Heart right ventricle (tissue), 16 donors: Measurements from ENCODE around the gene HLA-A. TPM values are rescaled to one million over a fixed set of nuclear protein-coding genes. Genes with fewer than 3 reads are reported as not detected.

Source experiments
- ATAC-seq, 8 donors: fragments of 200-7000 bp; cut with Tn5 transposase; one replicate each; pipeline ENCODE4 v1.9.1; 2020; ENCODE audit warnings: mild to moderate bottlenecking in 8 of 8, moderate library complexity in 8 of 8, moderate number of reproducible peaks in 1 of 8
- DNase-seq, 2 donors: peaks; one replicate each; pipeline ENCODE4 v3.0.0-alpha.2; 2020
- H3K27ac ChIP-seq, 10 donors: fragments of 200-600 bp; sonication (generic) in 2 of 10; one replicate each; pipeline versions ENCODE4 v1.5.0 to v1.8.0; 2020 to 2022; ENCODE audit warnings: mild to moderate bottlenecking in 3 of 10
- H3K27me3 ChIP-seq, 7 donors: fragments of 200-600 bp; one replicate each; pipeline ENCODE4 v1.8.0; 2021 to 2022; ENCODE audit warnings: mild to moderate bottlenecking in 2 of 7
- H3K36me3 ChIP-seq, 9 donors: fragments of 200-600 bp; sonication (generic) in 1 of 9; one replicate each; pipeline versions ENCODE4 v1.5.0 to v1.8.0; 2020 to 2022; ENCODE audit warnings: mild to moderate bottlenecking in 2 of 9
- H3K4me1 ChIP-seq, 9 donors: fragments of 200-600 bp; sonication (generic) in 1 of 9; one replicate each; pipeline versions ENCODE4 v1.5.0 to v1.8.0; 2020 to 2022; ENCODE audit warnings: mild to moderate bottlenecking in 4 of 9
- H3K4me3 ChIP-seq, 10 donors: fragments of 200-600 bp; sonication (generic) in 2 of 10; one replicate each; pipeline versions ENCODE4 v1.5.0 to v1.8.0; 2020 to 2022; ENCODE audit warnings: mild to moderate bottlenecking in 7 of 10, moderate library complexity in 2 of 10
- H3K9me3 ChIP-seq, 11 donors: fragments of 200-600 bp in 10 of 11; sonication (generic) in 2 of 11; one replicate each; pipeline versions ENCODE4 v1.5.0 to v1.8.0; 2013 to 2022; ENCODE audit warnings: mild to moderate bottlenecking in 2 of 11, control low read depth in 1 of 11, moderate library complexity in 1 of 11
- WGBS, 2 donors: extraction: QIAGEN DNeasy Blood & Tissue Kit; methylation state at CpG; one replicate each; pipeline ENCODE4 v1.1.7; 2013; ENCODE audit warnings: inconsistent platforms in 1 of 2; 5-methylcytosine and 5-hydroxymethylcytosine counted together
- intact Hi-C, 10 donors: fragments of 100-400 bp; cut with DNase I; formaldehyde crosslinking; loops; one replicate each; pipeline versions ENCODE4 v1.11.1 to v1.14.2; 2022
- polyA plus RNA-seq, 2 donors: library from polyadenylated mRNA; stranded (reverse); fragments of 200-250 nt; gene quantifications; one replicate each; pipeline ENCODE4 v1.2.3, GENCODE V29; 2013
- total RNA-seq, 10 donors: library from RNA; stranded (reverse); fragmentation: NEBNext Ultra II Directional in 3 of 10; extraction: Animal tissue kit (Norgen Biotek cat#: 25700) in 3 of 10; gene quantifications; one replicate each; pipeline versions ENCODE4 v1.2.1 to v1.2.4, GENCODE V29; 2021 to 2023
- TF ChIP-seq, protein P1 (sequence below), 9 donors: fragments of 200-600 bp; sonication (generic) in 2 of 9; IDR thresholded peaks; one replicate each; pipeline versions ENCODE4 v1.5.0 to v1.8.0; 2021 to 2022; ENCODE audit warnings: antibody characterized with exemption in 9 of 9, mild to moderate bottlenecking in 5 of 9, moderate library complexity in 1 of 9
- donor health status: Arrhythmogenic right ventricular cardiomyopathy.
- donor health status: ischemic (EF 13 %, LVEDD 7.1; RV severe dilation, severe dysfunction).
- donor health status: healthy with polysubstance abuse.
- donor health status: DM: no; HTN: yes; CAD: no.
- donor health status: DM: no; HTN: no; CAD: no.
- donor health status: ischemic (EF 25% LVEDD 6.9; RV normal size, moderate dysfunction).
- donor health status: ischemic (EF 25% LVEDD 5.7; RV mildly dilated, moderate dysfunction).
- donor health status: healthy.
- donor health status: DM: yes; HTN: yes; CAD: no.
- donor health status: Ischemic cardiomyopathy.
- donor health status: ischemic (EF 35%, LVEDD 5.7; RV mildly dilated, moderate dysfunction).
- donor health status: nonischemic (EF 11% LVEDD 7.7; RV severe dilation, severe dysfunction).
- donor health status: DM: yes; HTN: yes; CAD: no.
- donor health status: PGD.
- donor health status: ischemic (EF 29% LVEDD 5.4; RV normal size, mild dysfunction).
- donor health status: nonischemic (EF 23%, LVEDD 6.1; RV moderate dilation, normal function).

Gene HLA-A
- total and polyA plus RNA-seq, 12 donors = 218 to 1,594 (median 312) TPM

DNA sequence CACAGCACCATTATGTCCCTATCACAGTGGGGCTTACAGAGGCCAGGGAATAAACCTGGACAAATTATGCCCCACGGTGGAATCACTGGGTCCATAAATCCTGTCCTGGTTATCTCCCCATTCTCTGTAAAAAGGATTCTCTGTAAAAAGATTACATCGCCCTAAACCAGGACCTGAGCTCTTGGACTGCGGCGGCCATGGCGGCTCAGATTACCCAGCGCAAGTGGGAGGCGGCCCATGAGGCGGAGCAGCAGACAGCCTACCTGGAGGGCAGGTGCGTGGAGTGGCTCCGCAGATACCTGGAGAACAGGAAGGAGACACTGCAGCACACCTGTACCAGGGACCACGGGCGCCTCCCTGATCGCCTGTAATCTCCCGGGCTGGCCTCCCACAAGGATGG, 8.4 kb upstream of the HLA-A start:
- Histone ChIP-seq H3K27me3 (no peaks in the 10 kb centered on the region), H3K9me3 (no peaks in the 10 kb centered on the region), H3K4me3 (no peak overlapping the region), H3K27ac (no peak overlapping the region), H3K4me1 (no peaks in the 10 kb centered on the region), H3K36me3 (peaks cover 0 to 3% (median 0%) of the 10 kb centered on the region in 9 donors)
- 90 to 96% methylated on average over 10 to 14 of the region's 14 CpGs for WGBS, 2 donors
- intact Hi-C loops = no loop called here
- TF ChIP-seq, protein P1, sequence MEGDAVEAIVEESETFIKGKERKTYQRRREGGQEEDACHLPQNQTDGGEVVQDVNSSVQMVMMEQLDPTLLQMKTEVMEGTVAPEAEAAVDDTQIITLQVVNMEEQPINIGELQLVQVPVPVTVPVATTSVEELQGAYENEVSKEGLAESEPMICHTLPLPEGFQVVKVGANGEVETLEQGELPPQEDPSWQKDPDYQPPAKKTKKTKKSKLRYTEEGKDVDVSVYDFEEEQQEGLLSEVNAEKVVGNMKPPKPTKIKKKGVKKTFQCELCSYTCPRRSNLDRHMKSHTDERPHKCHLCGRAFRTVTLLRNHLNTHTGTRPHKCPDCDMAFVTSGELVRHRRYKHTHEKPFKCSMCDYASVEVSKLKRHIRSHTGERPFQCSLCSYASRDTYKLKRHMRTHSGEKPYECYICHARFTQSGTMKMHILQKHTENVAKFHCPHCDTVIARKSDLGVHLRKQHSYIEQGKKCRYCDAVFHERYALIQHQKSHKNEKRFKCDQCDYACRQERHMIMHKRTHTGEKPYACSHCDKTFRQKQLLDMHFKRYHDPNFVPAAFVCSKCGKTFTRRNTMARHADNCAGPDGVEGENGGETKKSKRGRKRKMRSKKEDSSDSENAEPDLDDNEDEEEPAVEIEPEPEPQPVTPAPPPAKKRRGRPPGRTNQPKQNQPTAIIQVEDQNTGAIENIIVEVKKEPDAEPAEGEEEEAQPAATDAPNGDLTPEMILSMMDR (IDR thresholded peaks at IDR 0.05) = no peak
- DNase-seq = no peak
- ATAC-seq = no peak

DNA sequence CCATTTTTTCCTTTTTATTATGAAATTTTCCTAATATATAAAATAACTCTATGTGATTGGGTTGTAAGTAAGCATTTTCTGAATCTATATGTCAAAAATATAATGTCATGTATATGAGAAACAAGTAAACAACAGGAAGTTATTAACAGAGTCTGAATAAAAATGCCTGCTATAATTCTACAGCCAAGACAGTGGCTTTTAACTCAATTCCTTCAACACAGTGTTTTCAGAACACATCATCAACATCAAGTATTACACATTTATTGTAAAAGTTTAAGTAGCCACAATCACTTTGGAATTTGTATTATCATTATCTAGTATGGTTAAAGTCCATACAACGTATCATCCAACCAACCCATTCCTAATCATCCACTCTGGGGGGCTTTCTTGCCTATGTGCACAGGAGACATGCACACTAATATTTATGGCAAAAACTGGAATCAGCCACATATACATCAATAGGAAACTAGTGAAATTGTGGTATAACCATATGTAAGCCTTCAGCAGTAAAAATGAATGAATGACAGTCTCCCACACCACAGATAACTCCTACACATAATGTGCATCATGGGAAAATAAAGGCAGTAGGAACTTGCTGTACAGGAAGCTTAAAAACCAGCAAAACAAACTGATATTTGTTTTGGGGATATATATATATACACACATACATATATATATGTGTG, 6.9 kb upstream of the HLA-A start:
- intact Hi-C loops = no loop called here
- no peak for ATAC-seq
- H3K4me1 ChIP-seq = peaks cover 0 to under 1% (median 0%) of the 10 kb centered on the region in 9 donors
- H3K27ac ChIP-seq = no peak overlapping the region
- H3K36me3 ChIP-seq = no peaks in the 10 kb centered on the region
- TF ChIP-seq, protein P1 (IDR thresholded peaks at IDR 0.05) = no peak
- H3K27me3 ChIP-seq = no peaks in the 10 kb centered on the region
- 0 to 39% methylated on average over 1 of the region's 1 CpG for WGBS, 2 donors
- no peak overlapping the region for H3K4me3 ChIP-seq
- no peaks in the 10 kb centered on the region for H3K9me3 ChIP-seq
- DNase-seq = no peak

DNA sequence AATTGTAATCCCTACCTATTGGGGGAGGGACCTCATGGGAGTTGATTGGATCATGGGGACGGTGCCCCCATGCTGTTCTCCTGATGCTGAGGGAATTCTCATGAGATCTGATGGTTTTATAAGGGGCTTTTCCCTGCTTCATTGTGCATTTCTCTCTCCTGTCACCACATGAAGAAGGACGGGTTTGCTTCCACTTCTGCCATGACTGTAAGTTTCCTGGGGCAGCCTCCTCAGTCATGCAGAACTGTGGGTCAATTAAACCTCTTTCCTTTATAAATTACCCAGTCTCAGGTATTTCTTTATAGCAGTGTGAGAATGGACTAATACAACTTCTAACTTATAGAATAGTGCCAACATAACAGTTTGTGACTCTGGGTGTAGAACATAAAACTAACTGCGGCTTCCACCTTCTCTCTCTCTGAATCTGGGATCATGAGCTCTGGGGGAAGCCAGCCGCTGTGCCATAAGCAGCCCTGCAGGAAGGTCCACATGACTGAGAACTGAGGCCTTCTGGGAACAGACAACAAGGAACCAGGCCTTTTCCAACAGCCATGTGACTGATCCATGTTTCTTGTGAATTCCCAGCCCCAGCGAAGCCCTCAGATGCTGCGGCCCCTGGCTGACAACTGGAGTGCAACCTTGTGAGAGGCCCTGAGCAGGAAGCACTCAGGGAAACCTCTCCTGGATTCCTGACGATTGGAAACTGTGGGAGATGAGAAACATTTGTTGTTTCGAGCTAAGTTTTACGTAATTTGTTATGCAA, 3.4 kb upstream of the HLA-A start:
- TF ChIP-seq, protein P1 (IDR thresholded peaks at IDR 0.05) = no peak
- no peaks in the 10 kb centered on the region for H3K27me3 ChIP-seq
- H3K27ac ChIP-seq = no peak overlapping the region
- peaks cover 0 to 22% (median 11%) of the 10 kb centered on the region in 9 donors for H3K4me1 ChIP-seq
- peaks cover 0 to 9% (median 0%) of the 10 kb centered on the region in 9 donors for H3K36me3 ChIP-seq
- WGBS, 2 donors = 56 to 89% methylated on average over 9 of the region's 9 CpGs
- H3K4me3 ChIP-seq = no peak overlapping the region
- DNase-seq (no peak), ATAC-seq (no peak)
- intact Hi-C loops = loop anchor here in 1 of 10 donors (2.0 kb wide), 1 partner anchor 56 kb away; no protein-coding TSS in a partner anchor
- H3K9me3 ChIP-seq = no peaks in the 10 kb centered on the region

DNA sequence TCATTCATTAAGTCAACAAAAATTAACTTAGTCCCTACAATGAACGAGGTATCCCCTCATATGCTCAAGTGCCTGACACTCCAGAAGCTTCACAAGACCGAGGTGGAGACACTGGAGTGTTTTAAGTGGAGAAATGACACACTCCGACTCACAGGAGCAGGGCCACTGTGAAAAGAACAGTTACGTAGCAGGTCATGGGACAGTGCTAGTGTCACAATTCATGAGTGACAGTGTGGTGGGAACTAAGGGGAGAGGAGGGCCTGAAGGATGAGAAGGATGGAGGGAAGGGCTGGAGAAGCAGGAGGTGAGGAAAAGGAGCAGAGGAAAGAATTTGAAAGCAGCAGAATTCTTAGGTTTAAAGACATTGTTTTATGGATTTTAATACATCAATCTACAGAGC, 1.3 kb upstream of the HLA-A start:
- H3K9me3 ChIP-seq = no peaks in the 10 kb centered on the region
- WGBS, 2 donors = 39 to 79% methylated on average over 4 of the region's 4 CpGs
- H3K27ac ChIP-seq = peak overlapping the region in 6 of 10 donors; percentile 90 to 98 (median 94)
- peaks cover 0 to 27% (median 0%) of the 10 kb centered on the region in 9 donors for H3K36me3 ChIP-seq
- ATAC-seq = no peak
- H3K4me3 ChIP-seq = peak overlapping the region in 5 of 10 donors; percentile 72 to 96 (median 89)
- intact Hi-C loops = loop anchor here in 6 of 10 donors (1.0 to 10.0 kb wide), 3 partner anchors 36 to 56 kb away; no protein-coding TSS in a partner anchor
- TF ChIP-seq, protein P1 (IDR thresholded peaks at IDR 0.05) = no peak
- H3K4me1 ChIP-seq = peaks cover 0 to 41% (median 25%) of the 10 kb centered on the region in 9 donors
- H3K27me3 ChIP-seq = no peaks in the 10 kb centered on the region
- DNase-seq = no peak
